Measurements from ENCODE around the gene SNPH. TPM values are rescaled to one million over a fixed set of nuclear protein-coding genes. Genes with fewer than 3 reads are reported as not detected.
"Not testable (repeated sequence)": the region's sequence is repeated elsewhere in the genome, so short reads cannot be mapped to it uniquely, and the experiment has no call there.

The SNPH gene
- total RNA-seq, 1 donor from 2014 or later, result 11.2 TPM

- Histone ChIP-seq H3K9me3 (replicated peaks) (no peaks in the 10 kb centered on the region), H3K4me1 (peaks cover 3% of the 10 kb centered on the region), H3K36me3 (no peaks in the 10 kb centered on the region), H3K27ac (replicated peaks) (no peak overlapping the region), H3K27me3 (ENCODE audit: low read depth) (peaks cover 25% of the 10 kb centered on the region), H3K4me3 (no peak overlapping the region)
- TF ChIP-seq, protein P1, sequence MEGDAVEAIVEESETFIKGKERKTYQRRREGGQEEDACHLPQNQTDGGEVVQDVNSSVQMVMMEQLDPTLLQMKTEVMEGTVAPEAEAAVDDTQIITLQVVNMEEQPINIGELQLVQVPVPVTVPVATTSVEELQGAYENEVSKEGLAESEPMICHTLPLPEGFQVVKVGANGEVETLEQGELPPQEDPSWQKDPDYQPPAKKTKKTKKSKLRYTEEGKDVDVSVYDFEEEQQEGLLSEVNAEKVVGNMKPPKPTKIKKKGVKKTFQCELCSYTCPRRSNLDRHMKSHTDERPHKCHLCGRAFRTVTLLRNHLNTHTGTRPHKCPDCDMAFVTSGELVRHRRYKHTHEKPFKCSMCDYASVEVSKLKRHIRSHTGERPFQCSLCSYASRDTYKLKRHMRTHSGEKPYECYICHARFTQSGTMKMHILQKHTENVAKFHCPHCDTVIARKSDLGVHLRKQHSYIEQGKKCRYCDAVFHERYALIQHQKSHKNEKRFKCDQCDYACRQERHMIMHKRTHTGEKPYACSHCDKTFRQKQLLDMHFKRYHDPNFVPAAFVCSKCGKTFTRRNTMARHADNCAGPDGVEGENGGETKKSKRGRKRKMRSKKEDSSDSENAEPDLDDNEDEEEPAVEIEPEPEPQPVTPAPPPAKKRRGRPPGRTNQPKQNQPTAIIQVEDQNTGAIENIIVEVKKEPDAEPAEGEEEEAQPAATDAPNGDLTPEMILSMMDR (IDR thresholded peaks at IDR 0.05; ENCODE audit: borderline replicate concordance), result no peak
- no peak for DNase-seq
- intact Hi-C loops (cut with micrococcal nuclease), result no loop called here
These were observed 24.0 kb upstream of the SNPH start for GRCh38 chr20:1242099-1242498.

DNA sequence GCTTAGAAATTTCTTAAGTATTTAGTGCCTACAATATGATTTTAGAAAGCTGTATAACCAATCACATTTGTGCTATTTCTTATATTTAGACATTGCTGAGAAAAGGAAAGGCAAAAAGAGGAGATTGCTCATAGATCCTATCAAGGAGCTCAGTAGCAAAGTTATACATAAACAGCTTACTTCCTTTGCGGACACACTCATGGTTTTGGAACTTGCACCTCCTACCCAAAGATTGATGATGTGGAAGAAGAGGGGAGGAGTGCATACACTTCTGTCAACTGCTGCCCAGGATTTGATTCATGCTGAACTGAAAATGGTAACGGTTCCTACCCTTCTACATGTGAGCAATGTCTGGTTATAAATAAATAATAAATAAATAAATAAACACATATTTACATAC is 23.6 kb upstream of the SNPH start:
- Histone ChIP-seq H3K4me1 (peaks cover 3% of the 10 kb centered on the region), H3K27ac (replicated peaks) (no peak overlapping the region), H3K36me3 (no peaks in the 10 kb centered on the region), H3K27me3 (ENCODE audit: low read depth) (peaks cover 25% of the 10 kb centered on the region), H3K9me3 (replicated peaks) (no peaks in the 10 kb centered on the region), H3K4me3 (no peak overlapping the region)
- intact Hi-C loops (cut with micrococcal nuclease), result no loop called here
- no peak for DNase-seq
- TF ChIP-seq, protein P1 (IDR thresholded peaks at IDR 0.05; ENCODE audit: borderline replicate concordance), result no peak

DNA sequence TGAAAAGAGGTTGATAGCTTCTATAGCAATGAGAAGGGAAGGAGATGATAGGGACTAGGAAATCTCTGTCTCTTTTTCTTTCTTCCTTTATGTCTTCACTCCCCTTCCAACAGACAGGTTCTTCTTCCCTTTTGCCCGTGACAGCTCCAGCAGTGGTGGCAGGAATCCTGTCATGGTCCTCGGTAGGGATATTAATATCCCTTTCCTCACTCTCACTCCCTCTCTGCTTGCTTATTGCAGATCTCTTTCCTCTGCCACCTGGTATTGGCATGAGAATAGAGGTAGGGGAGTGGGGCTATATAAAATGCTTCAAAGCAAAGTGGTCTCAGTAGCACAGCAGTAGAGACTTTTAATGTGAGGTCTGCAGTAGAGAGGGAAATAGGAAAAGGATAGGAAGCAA is 20.5 kb upstream of the SNPH start:
- no peaks in the 10 kb centered on the region for H3K9me3 ChIP-seq (replicated peaks)
- TF ChIP-seq, protein P1 (IDR thresholded peaks at IDR 0.05; ENCODE audit: borderline replicate concordance), result no peak
- peaks cover 3% of the 10 kb centered on the region for H3K4me1 ChIP-seq
- no peaks in the 10 kb centered on the region for H3K36me3 ChIP-seq
- intact Hi-C loops (cut with micrococcal nuclease), result no loop called here
- peaks cover 11% of the 10 kb centered on the region for H3K27me3 ChIP-seq (ENCODE audit: low read depth)
- no peak overlapping the region for H3K4me3 ChIP-seq
- no peak for DNase-seq
- H3K27ac ChIP-seq (replicated peaks), result no peak overlapping the region

- Histone ChIP-seq H3K4me1 (peaks cover 3% of the 10 kb centered on the region), H3K36me3 (no peaks in the 10 kb centered on the region), H3K4me3 (no peak overlapping the region), H3K27ac (replicated peaks) (no peak overlapping the region), H3K9me3 (replicated peaks) (no peaks in the 10 kb centered on the region), H3K27me3 (ENCODE audit: low read depth) (no peaks in the 10 kb centered on the region)
- DNase-seq, result no peak
- intact Hi-C loops (cut with micrococcal nuclease), result no loop called here
- TF ChIP-seq, protein P1 (IDR thresholded peaks at IDR 0.05; ENCODE audit: borderline replicate concordance), result no peak
These were observed 18.4 kb upstream of the SNPH start for GRCh38 chr20:1247689-1248088.

DNA sequence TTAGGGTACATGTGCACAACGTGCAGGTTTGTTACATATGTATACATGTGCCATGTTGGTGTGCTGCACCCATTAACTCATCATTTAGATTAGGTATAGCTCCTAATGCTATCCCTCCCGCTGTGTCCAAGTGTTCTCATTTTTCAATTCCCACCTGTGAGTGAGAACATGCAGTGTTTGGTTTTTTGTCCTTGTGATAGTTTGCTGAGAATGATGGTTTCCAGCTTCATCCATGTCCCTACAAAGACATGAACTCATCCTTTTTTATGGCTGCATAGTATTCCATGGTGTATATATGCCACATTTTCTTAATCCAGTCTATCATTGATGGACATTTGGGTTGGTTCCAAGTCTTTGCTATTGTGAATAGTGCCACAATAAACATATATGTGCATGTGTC is 15.8 kb upstream of the SNPH start:
- DNase-seq; intact Hi-C loops (cut with micrococcal nuclease); H3K36me3 ChIP-seq; H3K9me3 ChIP-seq (replicated peaks); H3K4me3 ChIP-seq; H3K27me3 ChIP-seq (ENCODE audit: low read depth); H3K4me1 ChIP-seq; H3K27ac ChIP-seq (replicated peaks): not testable (repeated sequence)

- intact Hi-C loops (cut with micrococcal nuclease), result no loop called here
These were observed 13.7 kb upstream of the SNPH start for GRCh38 chr20:1252416-1252815.

More at GRCh38 chr20:1252416-1252815, 13.7 kb upstream of the SNPH start:
- peaks cover 16% of the 10 kb centered on the region for H3K27me3 ChIP-seq (ENCODE audit: low read depth)
- TF ChIP-seq, protein P1 (IDR thresholded peaks at IDR 0.05; ENCODE audit: borderline replicate concordance), result no peak
- H3K9me3 ChIP-seq (replicated peaks), result no peaks in the 10 kb centered on the region
- H3K27ac ChIP-seq (replicated peaks), result no peak overlapping the region
- H3K4me3 ChIP-seq, result no peak overlapping the region
- H3K36me3 ChIP-seq, result no peaks in the 10 kb centered on the region
- no peaks in the 10 kb centered on the region for H3K4me1 ChIP-seq
- DNase-seq, result no peak

Measured in left ventricle myocardium inferior (tissue), 1 donor.